HL-60 (cell line): ENCODE results near the gene TNFAIP8L2.

Source experiments
- DNase-seq, 2 experiments: peaks; one replicate each; pipeline ENCODE4 v3.0.0-alpha.2; 2010 to 2020; ENCODE audit warnings: low read depth in 1 of 2, low spot score in 1 of 2
- H3K27ac ChIP-seq: fragments of 250-450 bp; sonication (Bioruptor Pico); replicated peaks from 2 replicates; pipeline ENCODE4 v1.5.1; 2020; ENCODE audit warnings: mild to moderate bottlenecking, moderate library complexity
- H3K27me3 ChIP-seq: fragments of 250-450 bp; sonication (Bioruptor Pico); 2 replicates; pipeline ENCODE4 v1.5.1; 2021; ENCODE audit warnings: mild to moderate bottlenecking, moderate library complexity; ENCODE audit not compliant: insufficient read depth, poor library complexity, severe bottlenecking
- H3K4me3 ChIP-seq: replicated peaks from 2 replicates; pipeline ENCODE4 v1.5.1; 2011; ENCODE audit warnings: mild to moderate bottlenecking, control low read depth, low read length; ENCODE audit not compliant: insufficient read depth
- CTCF ChIP-seq: IDR thresholded peaks from one replicate; pipeline ENCODE4 v1.5.1; 2011; ENCODE audit warnings: low read length, control low read depth, inconsistent platforms; ENCODE audit not compliant: insufficient read depth
- GABPA ChIP-seq: IDR thresholded peaks from 2 replicates; pipeline ENCODE4 v1.6.1; 2012; ENCODE audit warnings: low read depth
- POLR2AphosphoS5 ChIP-seq: IDR thresholded peaks from 2 replicates; pipeline ENCODE4 v1.6.1; 2012; ENCODE audit warnings: low read depth
- SPI1 ChIP-seq: IDR thresholded peaks from 2 replicates; pipeline ENCODE4 v1.6.1; 2012; ENCODE audit warnings: low read depth, mild to moderate bottlenecking, borderline replicate concordance
- TF ChIP-seq, protein P1 (sequence below): IDR thresholded peaks from 2 replicates; pipeline ENCODE4 v1.6.1; 2012; ENCODE audit warnings: low read depth; ENCODE audit not compliant: insufficient replicate concordance

TNFAIP8L2 gene

GRCh38 chr1:151143986-151144385, 12.5 kb upstream of the TNFAIP8L2 start:
- TF ChIP-seq POLR2AphosphoS5: no peak
- TF ChIP-seq, protein P1, sequence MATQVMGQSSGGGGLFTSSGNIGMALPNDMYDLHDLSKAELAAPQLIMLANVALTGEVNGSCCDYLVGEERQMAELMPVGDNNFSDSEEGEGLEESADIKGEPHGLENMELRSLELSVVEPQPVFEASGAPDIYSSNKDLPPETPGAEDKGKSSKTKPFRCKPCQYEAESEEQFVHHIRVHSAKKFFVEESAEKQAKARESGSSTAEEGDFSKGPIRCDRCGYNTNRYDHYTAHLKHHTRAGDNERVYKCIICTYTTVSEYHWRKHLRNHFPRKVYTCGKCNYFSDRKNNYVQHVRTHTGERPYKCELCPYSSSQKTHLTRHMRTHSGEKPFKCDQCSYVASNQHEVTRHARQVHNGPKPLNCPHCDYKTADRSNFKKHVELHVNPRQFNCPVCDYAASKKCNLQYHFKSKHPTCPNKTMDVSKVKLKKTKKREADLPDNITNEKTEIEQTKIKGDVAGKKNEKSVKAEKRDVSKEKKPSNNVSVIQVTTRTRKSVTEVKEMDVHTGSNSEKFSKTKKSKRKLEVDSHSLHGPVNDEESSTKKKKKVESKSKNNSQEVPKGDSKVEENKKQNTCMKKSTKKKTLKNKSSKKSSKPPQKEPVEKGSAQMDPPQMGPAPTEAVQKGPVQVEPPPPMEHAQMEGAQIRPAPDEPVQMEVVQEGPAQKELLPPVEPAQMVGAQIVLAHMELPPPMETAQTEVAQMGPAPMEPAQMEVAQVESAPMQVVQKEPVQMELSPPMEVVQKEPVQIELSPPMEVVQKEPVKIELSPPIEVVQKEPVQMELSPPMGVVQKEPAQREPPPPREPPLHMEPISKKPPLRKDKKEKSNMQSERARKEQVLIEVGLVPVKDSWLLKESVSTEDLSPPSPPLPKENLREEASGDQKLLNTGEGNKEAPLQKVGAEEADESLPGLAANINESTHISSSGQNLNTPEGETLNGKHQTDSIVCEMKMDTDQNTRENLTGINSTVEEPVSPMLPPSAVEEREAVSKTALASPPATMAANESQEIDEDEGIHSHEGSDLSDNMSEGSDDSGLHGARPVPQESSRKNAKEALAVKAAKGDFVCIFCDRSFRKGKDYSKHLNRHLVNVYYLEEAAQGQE: no peak
- TF ChIP-seq SPI1: no peak
- TF ChIP-seq GABPA: no peak
- no peak for TF ChIP-seq CTCF
- no peak for DNase-seq
- no peak overlapping the region for H3K27ac ChIP-seq
- peaks cover 16% of the 10 kb centered on the region for H3K27me3 ChIP-seq
- H3K4me3 ChIP-seq: no peak overlapping the region

- no peak for TF ChIP-seq GABPA
- TF ChIP-seq POLR2AphosphoS5: no peak
- TF ChIP-seq SPI1: no peak
- TF ChIP-seq, protein P1: peak; percentile 30
- TF ChIP-seq CTCF: no peak
- H3K27me3 ChIP-seq: peaks cover 16% of the 10 kb centered on the region
- H3K27ac ChIP-seq: no peak overlapping the region
- DNase-seq: no peak
- no peak overlapping the region for H3K4me3 ChIP-seq
Observed at GRCh38 chr1:151144474-151145303, 11.8 kb upstream of the TNFAIP8L2 start.

- Histone ChIP-seq H3K4me3 (peak overlapping the region; percentile 71), H3K27ac (no peak overlapping the region), H3K27me3 (peaks cover 16% of the 10 kb centered on the region)
- TF ChIP-seq, protein P1: no peak
- TF ChIP-seq GABPA (no peak), POLR2AphosphoS5 (no peak), CTCF (no peak), SPI1 (no peak)
- DNase-seq: no peak
Observed at GRCh38 chr1:151145304-151146071, 11.0 kb upstream of the TNFAIP8L2 start.
